Activated CD8-positive, alpha-beta memory T cell treated with anti-CD3 and anti-CD28 coated beads for 36 hours (primary cell): Measurements from ENCODE around the gene KIAA0232. TPM values are rescaled to one million over a fixed set of nuclear protein-coding genes. Genes with fewer than 3 reads are reported as not detected.

Experiments
- CTCF ChIA-PET: fragments of 350-600 bp; sonication (Branson Sonifier 250); formaldehyde crosslinking; loops from one replicate; lab custom pipeline; 2021; ENCODE audit warnings: antibody characterized with exemption; lab: Charles Lee
- POLR2A ChIA-PET: fragments of 350-600 bp; sonication (Branson Sonifier 250); formaldehyde crosslinking; loops from one replicate; lab custom pipeline; 2021; ENCODE audit warnings: antibody characterized with exemption; lab: Charles Lee
- total RNA-seq, 2 experiments: library from RNA; stranded (reverse); gene quantifications; one replicate each; pipeline ENCODE4 v1.2.3, GENCODE V29; 2021

The KIAA0232 gene
- 10 to 100 TPM; 14.0 to 17.5 TPM for total RNA-seq

- ChIA-PET CTCF (interaction anchor here (0.6 to 1.3 kb wide), 4 partner anchors 20 to 91 kb away, joined by 3 to 5 read pairs (median 3); no protein-coding TSS in a partner anchor), POLR2A (no interaction called here)
Measured at GRCh38 chr4:6782147-6782845, at the start of gene KIAA0232. TSS of gene KIAA0232 (plus strand) at chr4:6782727. CDS start at chr4:6824454, 41,727 bp downstream.

- ChIA-PET CTCF (interaction anchor here (0.6 kb wide), 1 partner anchor 118 kb away, joined by 3 read pairs; no protein-coding TSS in a partner anchor), POLR2A (no interaction called here)
Measured at GRCh38 chr4:6733358-6734164, 49.0 kb upstream of the KIAA0232 start.

GRCh38 chr4:6734165-6734786, 48.3 kb upstream of the KIAA0232 start:
- POLR2A ChIA-PET = no interaction called here

GRCh38 chr4:6739920-6740319, 42.6 kb upstream of the KIAA0232 start:
- POLR2A ChIA-PET = no interaction called here
- CTCF ChIA-PET = no interaction called here

More at GRCh38 chr4:6734165-6734786, 48.3 kb upstream of the KIAA0232 start:
- CTCF ChIA-PET = interaction anchor here (0.6 to 1.4 kb wide), 3 partner anchors 15 to 140 kb away, joined by 3 to 4 read pairs (median 3); no protein-coding TSS in a partner anchor

- CTCF ChIA-PET = no interaction called here
- POLR2A ChIA-PET = no interaction called here
Measured at GRCh38 chr4:6740347-6740746, 42.2 kb upstream of the KIAA0232 start.

GRCh38 chr4:6742507-6742906, 40.0 kb upstream of the KIAA0232 start:
- ChIA-PET CTCF (no interaction called here), POLR2A (no interaction called here)

GRCh38 chr4:6742989-6743388, 39.5 kb upstream of the KIAA0232 start:
- CTCF ChIA-PET = no interaction called here
- POLR2A ChIA-PET = no interaction called here

- CTCF ChIA-PET = no interaction called here
- POLR2A ChIA-PET = no interaction called here
Measured at GRCh38 chr4:6746721-6747293, 35.7 kb upstream of the KIAA0232 start.

GRCh38 chr4:6747294-6748051, 35.1 kb upstream of the KIAA0232 start:
- ChIA-PET POLR2A (no interaction called here), CTCF (no interaction called here)

- POLR2A ChIA-PET = no interaction called here
- CTCF ChIA-PET = no interaction called here
Measured at GRCh38 chr4:6748286-6748685, 34.2 kb upstream of the KIAA0232 start.

- CTCF ChIA-PET = interaction anchor here (1.6 kb wide), 1 partner anchor 14 kb away, joined by 4 read pairs; no protein-coding TSS in a partner anchor
- POLR2A ChIA-PET = no interaction called here
Measured at GRCh38 chr4:6749340-6750171, 33.0 kb upstream of the KIAA0232 start.

GRCh38 chr4:6750286-6751221, 32.0 kb upstream of the KIAA0232 start:
- CTCF ChIA-PET = interaction anchor here (1.6 kb wide), 1 partner anchor 15 kb away, joined by 4 read pairs; no protein-coding TSS in a partner anchor
- POLR2A ChIA-PET = no interaction called here

GRCh38 chr4:6751611-6752485, 30.7 kb upstream of the KIAA0232 start:
- CTCF ChIA-PET = no interaction called here
- POLR2A ChIA-PET = no interaction called here

GRCh38 chr4:6752486-6752829, 30.1 kb upstream of the KIAA0232 start:
- CTCF ChIA-PET = no interaction called here
- POLR2A ChIA-PET = no interaction called here

- CTCF ChIA-PET = no interaction called here
- POLR2A ChIA-PET = no interaction called here
Measured at GRCh38 chr4:6753103-6753560, 29.4 kb upstream of the KIAA0232 start.

- CTCF ChIA-PET = no interaction called here
Measured at GRCh38 chr4:6753891-6754290, 28.6 kb upstream of the KIAA0232 start.

More at GRCh38 chr4:6753891-6754290, 28.6 kb upstream of the KIAA0232 start:
- POLR2A ChIA-PET = interaction anchor here (0.5 kb wide), 1 partner anchor 76 kb away, joined by 3 read pairs; no protein-coding TSS in a partner anchor
